ENCODE data around the gene GHITM.
"Not testable (repeated sequence)": the region's sequence is repeated elsewhere in the genome, so short reads cannot be mapped to it uniquely, and the experiment has no call there.

The GHITM gene

GRCh38 chr10:84176836-84177474 lies 37.6 kb downstream of the GHITM start:
- no peaks in the 10 kb centered on the region for H3K27me3 ChIP-seq (ENCODE audit: control insufficient read depth, insufficient read depth, low read length)

GRCh38 chr10:84177541-84178141 lies 38.3 kb downstream of the GHITM start:
- no peak overlapping the region for H3K27ac ChIP-seq (ENCODE audit: low read depth, low read length)
- no peak overlapping the region for H3K9ac ChIP-seq (ENCODE audit: low read depth, low read length)
- H3K9me3 ChIP-seq (ENCODE audit: control insufficient read depth, insufficient read depth, low read length), result no peaks in the 10 kb centered on the region
- no peaks in the 10 kb centered on the region for H3K27me3 ChIP-seq (ENCODE audit: control insufficient read depth, insufficient read depth, low read length)
- H3K4me3 ChIP-seq (ENCODE audit: low read depth, low read length), result no peak overlapping the region
- peaks cover 7% of the 10 kb centered on the region; the same call in 1 of the 2 replicates for H3K4me1 ChIP-seq (ENCODE audit: control insufficient read depth, insufficient read depth, low read length)
- H3K36me3 ChIP-seq (ENCODE audit: control insufficient read depth, insufficient read depth, low read length), result no peaks in the 10 kb centered on the region

More at GRCh38 chr10:84176836-84177474, 37.6 kb downstream of the GHITM start:
- Histone ChIP-seq H3K4me3 (ENCODE audit: low read depth, low read length) (no peak overlapping the region), H3K27ac (ENCODE audit: low read depth, low read length) (no peak overlapping the region), H3K9me3 (ENCODE audit: control insufficient read depth, insufficient read depth, low read length) (no peaks in the 10 kb centered on the region), H3K9ac (ENCODE audit: low read depth, low read length) (no peak overlapping the region), H3K36me3 (ENCODE audit: control insufficient read depth, insufficient read depth, low read length) (no peaks in the 10 kb centered on the region), H3K4me1 (ENCODE audit: control insufficient read depth, insufficient read depth, low read length) (peaks cover 7% of the 10 kb centered on the region; the same call in 1 of the 2 replicates)

- H3K4me3 ChIP-seq (ENCODE audit: low read depth, low read length), result no peak overlapping the region
- H3K36me3 ChIP-seq (ENCODE audit: control insufficient read depth, insufficient read depth, low read length), result no peaks in the 10 kb centered on the region
- H3K9ac ChIP-seq (ENCODE audit: low read depth, low read length), result no peak overlapping the region
- no peaks in the 10 kb centered on the region for H3K9me3 ChIP-seq (ENCODE audit: control insufficient read depth, insufficient read depth, low read length)
- H3K27me3 ChIP-seq (ENCODE audit: control insufficient read depth, insufficient read depth, low read length), result no peaks in the 10 kb centered on the region
- H3K4me1 ChIP-seq (ENCODE audit: control insufficient read depth, insufficient read depth, low read length), result peaks cover 7% of the 10 kb centered on the region; the same call in 1 of the 2 replicates
- no peak overlapping the region for H3K27ac ChIP-seq (ENCODE audit: low read depth, low read length)
Measured at GRCh38 chr10:84178160-84178609, 38.9 kb downstream of the GHITM start.

GRCh38 chr10:84179059-84179710 lies 39.9 kb downstream of the GHITM start:
- H3K27ac ChIP-seq (ENCODE audit: low read depth, low read length), result no peak overlapping the region
- peaks cover 7% of the 10 kb centered on the region; the same call in 1 of the 2 replicates for H3K4me1 ChIP-seq (ENCODE audit: control insufficient read depth, insufficient read depth, low read length)
- H3K9ac ChIP-seq (ENCODE audit: low read depth, low read length), result no peak overlapping the region
- no peaks in the 10 kb centered on the region for H3K9me3 ChIP-seq (ENCODE audit: control insufficient read depth, insufficient read depth, low read length)
- no peak overlapping the region for H3K4me3 ChIP-seq (ENCODE audit: low read depth, low read length)
- H3K36me3 ChIP-seq (ENCODE audit: control insufficient read depth, insufficient read depth, low read length), result no peaks in the 10 kb centered on the region
- no peaks in the 10 kb centered on the region for H3K27me3 ChIP-seq (ENCODE audit: control insufficient read depth, insufficient read depth, low read length)

- not testable (repeated sequence) for H3K27ac ChIP-seq (ENCODE audit: low read depth, low read length); H3K9ac ChIP-seq (ENCODE audit: low read depth, low read length); H3K4me1 ChIP-seq (ENCODE audit: control insufficient read depth, insufficient read depth, low read length); H3K27me3 ChIP-seq (ENCODE audit: control insufficient read depth, insufficient read depth, low read length); H3K9me3 ChIP-seq (ENCODE audit: control insufficient read depth, insufficient read depth, low read length); H3K4me3 ChIP-seq (ENCODE audit: low read depth, low read length); H3K36me3 ChIP-seq (ENCODE audit: control insufficient read depth, insufficient read depth, low read length)
Measured at GRCh38 chr10:84180386-84180785, 41.1 kb downstream of the GHITM start.

GRCh38 chr10:84181631-84182030 lies 42.3 kb downstream of the GHITM start:
- Histone ChIP-seq H3K36me3 (ENCODE audit: control insufficient read depth, insufficient read depth, low read length) (no peaks in the 10 kb centered on the region), H3K9me3 (ENCODE audit: control insufficient read depth, insufficient read depth, low read length) (no peaks in the 10 kb centered on the region), H3K4me1 (ENCODE audit: control insufficient read depth, insufficient read depth, low read length) (peaks cover 7% of the 10 kb centered on the region; the same call in 1 of the 2 replicates), H3K9ac (ENCODE audit: low read depth, low read length) (no peak overlapping the region), H3K27me3 (ENCODE audit: control insufficient read depth, insufficient read depth, low read length) (no peaks in the 10 kb centered on the region), H3K4me3 (ENCODE audit: low read depth, low read length) (no peak overlapping the region), H3K27ac (ENCODE audit: low read depth, low read length) (no peak overlapping the region)

- Histone ChIP-seq H3K9ac (ENCODE audit: low read depth, low read length) (no peak overlapping the region), H3K9me3 (ENCODE audit: control insufficient read depth, insufficient read depth, low read length) (no peaks in the 10 kb centered on the region), H3K4me3 (ENCODE audit: low read depth, low read length) (no peak overlapping the region), H3K4me1 (ENCODE audit: control insufficient read depth, insufficient read depth, low read length) (peaks cover under 1% of the 10 kb centered on the region; the same call in 1 of the 2 replicates), H3K27me3 (ENCODE audit: control insufficient read depth, insufficient read depth, low read length) (no peaks in the 10 kb centered on the region), H3K36me3 (ENCODE audit: control insufficient read depth, insufficient read depth, low read length) (no peaks in the 10 kb centered on the region), H3K27ac (ENCODE audit: low read depth, low read length) (no peak overlapping the region)
Measured at GRCh38 chr10:84184517-84184916, 45.2 kb downstream of the GHITM start.

- Histone ChIP-seq H3K36me3 (ENCODE audit: control insufficient read depth, insufficient read depth, low read length) (no peaks in the 10 kb centered on the region), H3K9me3 (ENCODE audit: control insufficient read depth, insufficient read depth, low read length) (no peaks in the 10 kb centered on the region), H3K27me3 (ENCODE audit: control insufficient read depth, insufficient read depth, low read length) (no peaks in the 10 kb centered on the region), H3K9ac (ENCODE audit: low read depth, low read length) (no peak overlapping the region), H3K4me1 (ENCODE audit: control insufficient read depth, insufficient read depth, low read length) (no peaks in the 10 kb centered on the region), H3K4me3 (ENCODE audit: low read depth, low read length) (no peak overlapping the region), H3K27ac (ENCODE audit: low read depth, low read length) (no peak overlapping the region)
Measured at GRCh38 chr10:84185526-84186175, 46.3 kb downstream of the GHITM start.

- H3K36me3 ChIP-seq (ENCODE audit: control insufficient read depth, insufficient read depth, low read length), result no peaks in the 10 kb centered on the region
- no peaks in the 10 kb centered on the region for H3K9me3 ChIP-seq (ENCODE audit: control insufficient read depth, insufficient read depth, low read length)
- H3K27me3 ChIP-seq (ENCODE audit: control insufficient read depth, insufficient read depth, low read length), result peaks cover 13% of the 10 kb centered on the region
Measured at GRCh38 chr10:84188815-84189214, 49.5 kb downstream of the GHITM start.

GRCh38 chr10:84190621-84191020 lies 51.3 kb downstream of the GHITM start:
- H3K4me1 ChIP-seq (ENCODE audit: control insufficient read depth, insufficient read depth, low read length), result peaks cover 3% of the 10 kb centered on the region; the same call in 1 of the 2 replicates

More at GRCh38 chr10:84188815-84189214, 49.5 kb downstream of the GHITM start:
- no peak overlapping the region for H3K4me3 ChIP-seq (ENCODE audit: low read depth, low read length)
- H3K4me1 ChIP-seq (ENCODE audit: control insufficient read depth, insufficient read depth, low read length), result no peaks in the 10 kb centered on the region
- H3K9ac ChIP-seq (ENCODE audit: low read depth, low read length), result no peak overlapping the region
- no peak overlapping the region for H3K27ac ChIP-seq (ENCODE audit: low read depth, low read length)

More at GRCh38 chr10:84190621-84191020, 51.3 kb downstream of the GHITM start:
- Histone ChIP-seq H3K27ac (ENCODE audit: low read depth, low read length) (no peak overlapping the region), H3K36me3 (ENCODE audit: control insufficient read depth, insufficient read depth, low read length) (no peaks in the 10 kb centered on the region), H3K9ac (ENCODE audit: low read depth, low read length) (no peak overlapping the region), H3K4me3 (ENCODE audit: low read depth, low read length) (no peak overlapping the region), H3K9me3 (ENCODE audit: control insufficient read depth, insufficient read depth, low read length) (no peaks in the 10 kb centered on the region), H3K27me3 (ENCODE audit: control insufficient read depth, insufficient read depth, low read length) (peaks cover 31% of the 10 kb centered on the region)

Data from HUES48 (cell line).